Activated naive CD8-positive, alpha-beta T cell treated with anti-CD3 and anti-CD28 coated beads, Interleukin-2, amount 50 U/mL, for 16 hours (primary cell): ENCODE results near the gene IGF2BP2.

Experiments
- DNase-seq: peaks from one replicate; pipeline ENCODE4 v3.0.0-alpha.2; 2020; ENCODE audit warnings: low read depth, low spot score

IGF2BP2 gene

DNA sequence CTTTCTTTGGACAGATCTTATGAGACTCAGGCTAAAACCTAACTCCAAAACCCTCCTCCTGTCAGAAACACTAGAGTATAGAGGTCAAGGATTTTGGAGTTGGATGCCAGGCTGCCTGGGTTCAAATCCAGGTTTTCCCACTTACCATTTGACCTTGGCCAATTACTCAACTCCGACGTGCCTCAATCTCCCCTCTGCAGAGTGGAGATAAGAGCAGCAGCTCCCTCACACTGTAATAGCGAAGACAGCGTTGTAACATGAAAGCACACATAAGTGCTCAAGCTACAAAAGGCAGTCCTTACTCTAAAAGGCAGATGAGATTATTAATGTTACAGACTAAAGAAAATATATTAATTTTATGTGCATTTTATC lies 90.1 kb downstream of the IGF2BP2 start:
- DNase-seq: no peak

- DNase-seq: no peak
Measured at GRCh38 chr3:185733980-185734724, 90.7 kb downstream of the IGF2BP2 start.

- DNase-seq: no peak
Measured at GRCh38 chr3:185732782-185733181, 92.1 kb downstream of the IGF2BP2 start.

- no peak for DNase-seq
Measured at GRCh38 chr3:185730550-185730949, 94.3 kb downstream of the IGF2BP2 start.

- DNase-seq: no peak
Measured at GRCh38 chr3:185729337-185730055, 95.3 kb downstream of the IGF2BP2 start.

DNA sequence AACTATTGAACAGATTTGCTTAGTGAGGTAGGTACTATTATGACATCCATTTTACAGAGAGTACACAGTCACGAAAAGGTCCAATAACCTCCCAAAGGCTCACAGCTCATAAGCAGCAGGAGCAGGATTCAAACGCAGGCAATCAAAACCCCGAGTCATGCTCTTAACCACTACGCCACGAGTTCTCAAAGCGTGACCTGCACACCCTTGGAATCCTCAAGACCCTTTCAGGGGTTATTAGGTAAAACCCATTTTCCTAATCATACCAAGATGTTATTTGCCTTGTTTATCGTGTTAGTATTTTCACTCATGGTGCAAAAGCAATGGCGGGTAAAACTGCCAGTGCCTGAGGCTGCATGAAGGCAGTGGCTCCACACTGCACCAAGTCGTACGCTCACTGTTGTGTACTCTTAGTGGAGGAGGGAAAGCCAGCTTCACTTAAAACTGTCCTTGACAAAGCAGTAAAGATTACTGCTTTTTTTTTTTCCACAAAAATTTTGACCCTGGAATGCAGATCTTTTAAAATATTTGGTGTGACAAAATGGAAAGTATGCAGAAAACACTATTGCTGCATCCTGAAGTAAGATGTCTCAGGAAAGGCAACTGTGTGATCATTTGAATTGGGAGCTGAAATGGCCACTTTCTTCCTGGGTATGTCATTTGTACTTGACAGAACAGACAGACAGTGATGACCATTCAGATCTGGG lies 96.1 kb downstream of the IGF2BP2 start:
- DNase-seq: no peak

DNA sequence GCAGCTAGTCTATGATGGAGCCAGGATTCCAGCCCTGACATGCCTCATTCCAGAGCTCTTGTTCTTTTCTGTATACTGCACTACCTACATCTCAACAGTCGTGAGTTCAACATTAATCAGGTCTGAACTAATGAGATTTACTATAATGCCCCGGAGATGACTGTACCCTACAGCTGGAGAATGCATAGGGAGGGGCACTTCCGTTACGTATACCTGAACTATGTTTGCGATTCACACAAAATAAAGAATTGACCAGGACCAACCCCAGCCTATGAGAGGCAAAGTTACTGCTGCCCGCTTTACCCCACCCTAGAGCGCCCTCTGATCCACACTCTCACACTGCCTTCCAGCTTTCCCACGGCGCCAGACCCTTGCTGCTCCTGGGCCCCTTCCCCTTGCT lies 97.0 kb downstream of the IGF2BP2 start:
- DNase-seq: no peak

DNA sequence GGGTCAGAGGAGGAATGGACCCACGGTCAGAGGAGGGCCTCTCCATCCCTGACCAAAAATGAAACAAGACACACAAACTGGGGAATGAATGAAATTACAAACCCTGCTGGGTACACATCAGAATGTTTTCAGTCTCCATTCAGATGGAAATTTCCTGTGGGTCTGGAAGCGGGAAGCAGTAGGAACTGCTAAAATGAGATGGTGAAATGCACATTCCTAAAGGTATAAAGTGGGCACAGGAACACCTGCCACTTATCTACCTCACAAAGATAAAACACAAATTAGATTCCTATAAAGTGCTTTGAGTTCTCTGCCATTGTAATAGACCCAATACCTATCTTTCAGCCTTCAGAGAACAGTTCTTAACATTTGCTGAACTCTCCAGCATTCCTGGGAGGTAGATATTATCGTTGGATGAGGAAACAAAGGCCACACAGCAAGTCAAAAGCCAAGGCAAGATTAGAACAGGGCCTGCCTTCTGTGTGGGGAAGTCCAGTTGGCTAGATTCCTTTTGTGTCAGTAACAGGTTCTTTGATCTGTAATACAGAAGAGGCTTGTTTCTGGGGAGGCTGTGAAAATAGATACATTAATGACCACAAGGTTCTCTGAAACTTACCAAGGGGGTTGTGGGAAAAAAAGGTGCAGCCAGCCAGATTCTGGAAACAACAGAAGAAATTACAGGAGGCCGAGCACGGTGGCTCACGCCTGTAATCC lies 98.4 kb downstream of the IGF2BP2 start:
- no peak for DNase-seq

GRCh38 chr3:185724761-185725160 lies 100.1 kb downstream of the IGF2BP2 start:
- DNase-seq: no peak

DNA sequence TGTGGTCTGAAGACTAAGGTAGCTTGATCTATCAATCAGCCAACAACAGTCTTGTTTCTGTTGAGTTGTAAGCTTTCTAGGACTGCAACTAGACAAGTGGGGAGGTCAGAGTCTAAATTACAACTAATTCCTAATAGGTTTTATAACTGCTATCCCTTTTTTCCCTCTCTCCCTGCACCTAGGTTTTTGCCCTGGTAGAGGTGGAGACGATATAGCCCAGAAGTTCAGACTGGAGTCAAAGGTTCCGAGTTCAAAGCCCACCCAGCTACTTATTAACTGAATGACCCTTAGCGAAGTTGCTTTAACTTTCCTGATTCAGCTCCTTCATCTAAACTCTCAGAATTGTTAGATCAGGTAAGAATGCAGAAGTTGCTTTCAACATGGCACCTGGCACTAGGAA lies 100.6 kb downstream of the IGF2BP2 start:
- no peak for DNase-seq

DNA sequence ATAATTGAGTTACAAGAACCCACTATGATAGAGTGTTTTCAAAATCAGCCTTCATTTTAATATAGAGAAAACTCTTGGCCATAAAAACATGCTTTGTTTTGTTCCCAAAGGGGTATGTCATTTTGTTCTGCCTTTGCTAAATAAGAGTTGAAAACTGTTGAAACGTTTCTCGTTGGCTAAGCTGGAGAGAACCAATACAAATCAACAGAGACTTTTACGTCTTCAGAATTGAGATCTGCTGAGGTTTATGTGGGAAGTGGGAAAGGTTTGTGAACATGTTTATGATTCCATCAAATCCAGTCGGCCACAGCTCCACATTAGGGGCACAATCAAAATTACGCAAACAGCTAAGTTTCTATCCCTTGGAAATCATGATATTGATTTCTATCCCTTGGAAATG lies 102.0 kb downstream of the IGF2BP2 start:
- no peak for DNase-seq

GRCh38 chr3:185721970-185722369 lies 102.9 kb downstream of the IGF2BP2 start:
- DNase-seq: no peak

GRCh38 chr3:185720326-185720725 lies 104.5 kb downstream of the IGF2BP2 start:
- DNase-seq: no peak

DNA sequence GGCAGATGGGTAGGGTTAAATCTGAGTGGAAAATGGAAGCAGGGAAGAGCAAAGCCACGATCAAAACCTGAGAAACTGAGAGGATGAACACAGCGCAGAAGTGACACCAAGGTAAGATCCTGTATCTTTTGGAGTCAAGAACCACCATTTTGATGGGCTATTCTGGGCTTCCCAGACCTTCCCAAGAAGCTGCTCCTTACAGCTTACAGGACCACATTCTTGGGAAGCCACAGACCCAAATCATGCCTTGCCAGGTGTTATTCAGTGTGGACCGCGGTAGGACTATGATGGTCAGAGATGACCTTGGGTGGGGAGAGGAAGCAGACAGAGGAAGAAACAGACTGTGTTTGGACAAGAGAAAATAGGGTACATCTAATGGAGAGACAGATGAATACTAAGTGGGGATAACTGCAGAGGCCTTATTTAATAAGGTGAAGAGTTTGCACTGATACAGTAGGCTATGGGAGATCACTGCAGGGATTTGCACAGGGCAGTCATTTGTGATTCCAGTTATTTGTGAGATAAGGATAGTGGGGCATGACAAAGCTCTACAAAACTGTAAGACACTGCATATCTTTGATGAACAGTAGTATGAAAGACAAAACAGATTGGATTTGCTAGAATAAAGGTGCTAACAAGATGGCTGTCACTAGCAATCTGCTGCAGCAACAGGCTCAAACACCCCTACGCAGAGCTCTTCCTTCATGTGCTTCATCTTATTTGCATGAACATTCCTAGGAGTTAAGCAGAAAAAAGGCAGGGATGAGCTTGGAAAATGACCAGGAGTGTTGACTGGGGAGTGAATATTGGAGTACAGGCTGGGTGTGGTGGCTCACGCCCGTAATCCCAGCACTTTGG lies 105.9 kb downstream of the IGF2BP2 start:
- DNase-seq: no peak

GRCh38 chr3:185717627-185718402 lies 107.0 kb downstream of the IGF2BP2 start:
- no peak for DNase-seq

DNA sequence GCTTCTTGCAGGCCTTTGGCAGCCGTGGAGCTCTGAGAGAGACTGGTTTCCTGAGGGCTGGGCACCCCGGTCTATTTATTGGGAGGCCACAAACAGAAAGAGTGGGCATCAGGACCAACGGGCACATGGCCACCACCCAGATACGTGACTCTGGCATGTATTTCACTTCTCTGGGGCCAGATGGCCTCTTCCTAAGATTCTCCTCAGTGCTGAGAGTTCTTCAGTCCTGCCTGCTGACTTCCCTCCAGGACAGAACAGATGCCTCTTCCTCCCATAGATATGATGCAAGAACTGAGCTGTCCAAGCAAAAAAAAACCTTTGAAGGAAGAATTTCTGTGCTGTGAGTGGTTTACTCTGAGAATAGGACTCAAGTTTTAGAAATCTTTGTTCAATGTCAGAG lies 107.7 kb downstream of the IGF2BP2 start:
- DNase-seq: no peak

DNA sequence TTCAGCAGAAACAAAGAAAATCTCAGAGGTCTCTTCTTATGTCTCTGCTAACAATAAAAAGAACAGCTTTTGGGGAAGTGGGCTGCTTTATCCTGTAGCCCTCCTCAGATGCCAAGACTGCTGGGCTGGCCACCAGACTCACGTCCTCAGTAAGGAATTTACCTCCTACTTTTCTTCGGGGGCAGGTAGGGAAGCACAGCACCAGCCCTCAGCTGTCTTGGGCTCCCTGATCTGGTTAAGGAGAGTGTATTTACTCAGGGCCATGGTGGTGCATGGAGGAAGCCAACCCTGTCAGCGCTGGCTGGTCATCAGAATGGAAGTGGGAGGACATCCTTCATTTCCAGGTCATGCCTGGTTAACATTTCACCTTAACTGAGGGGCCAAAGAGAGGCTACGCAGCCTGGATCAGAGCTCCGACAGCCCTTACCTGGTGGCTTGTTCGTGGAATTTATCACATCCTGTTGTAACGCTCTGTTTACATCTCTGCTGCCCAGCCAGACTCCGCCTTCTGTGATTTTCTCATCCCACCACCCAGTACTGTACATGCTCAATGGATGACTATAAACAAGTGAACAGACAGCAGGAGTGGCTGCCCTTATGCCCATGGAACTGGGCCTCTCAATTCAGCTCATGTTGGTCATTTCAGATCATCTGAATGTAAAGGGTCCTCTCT lies 108.3 kb downstream of the IGF2BP2 start:
- DNase-seq: no peak

DNA sequence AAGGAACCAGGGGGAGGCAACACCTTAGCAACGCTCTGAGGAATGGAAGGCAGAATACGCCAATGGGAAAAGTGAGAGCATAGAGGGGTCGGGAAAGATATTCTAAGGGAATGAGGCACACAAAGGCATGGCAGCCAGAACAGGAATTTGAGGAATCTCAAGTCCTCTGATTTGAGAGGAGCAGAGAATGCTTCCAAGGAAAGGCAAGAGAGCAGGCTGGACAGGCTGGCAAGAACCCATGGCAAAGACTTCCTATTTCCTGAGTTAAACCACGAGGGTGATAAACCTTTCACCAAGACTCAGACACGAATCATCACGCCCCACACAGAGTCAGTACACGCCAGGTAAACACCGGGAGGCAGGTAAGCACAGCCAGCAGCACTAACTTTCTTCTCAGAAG lies 109.8 kb downstream of the IGF2BP2 start:
- DNase-seq: no peak

- DNase-seq: no peak
Measured at GRCh38 chr3:185714085-185714484, 110.8 kb downstream of the IGF2BP2 start.

GRCh38 chr3:185713015-185713414 lies 111.8 kb downstream of the IGF2BP2 start:
- DNase-seq: no peak
